Measurements from ENCODE around the gene LRP4. TPM values are rescaled to one million over a fixed set of nuclear protein-coding genes. Genes with fewer than 3 reads are reported as not detected.
A peak's percentile ranks its signal among the peaks of the same experiment; 100 is the strongest.

LRP4 gene
- total and polyA plus RNA-seq, 2 of the 13 experiments (the other 11 are each of a cell fraction or from before 2014, with no cell fraction given): 4.7 to 13.3 TPM

DNA sequence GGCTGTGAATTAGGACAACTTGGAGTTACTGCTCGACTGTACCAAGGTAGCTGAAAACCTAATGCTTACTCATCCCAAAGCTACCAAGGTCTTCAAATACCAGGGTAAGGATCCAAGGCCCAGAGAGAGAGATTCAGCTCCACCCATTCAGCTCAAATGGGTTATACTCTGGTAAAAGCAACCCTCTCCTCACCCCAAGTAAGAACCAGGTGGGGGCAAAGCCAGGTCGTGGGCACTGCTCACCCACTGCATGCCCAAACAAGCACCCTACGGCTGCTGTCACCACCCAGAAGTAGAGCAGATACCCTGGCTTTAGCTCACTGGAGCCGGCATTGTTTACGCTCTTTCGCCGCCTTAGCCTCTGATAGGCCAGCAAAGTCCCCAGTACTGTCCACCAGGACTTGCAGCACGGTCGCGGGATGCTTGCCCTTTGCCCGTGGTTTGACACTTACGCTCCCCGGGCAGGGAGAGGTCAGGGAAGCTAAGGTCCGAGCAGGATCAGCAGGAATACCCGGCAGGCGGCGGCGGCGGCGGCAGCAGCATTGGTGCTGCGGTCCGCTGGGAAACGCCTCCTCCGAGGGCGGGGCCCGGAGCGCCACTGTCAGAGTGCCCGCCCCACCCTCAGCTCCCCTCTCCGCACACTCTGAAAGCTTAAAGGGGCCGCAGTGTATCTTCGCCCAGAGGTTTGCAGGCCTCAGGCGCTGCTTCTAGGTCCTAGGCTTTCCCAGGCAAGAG, 91.9 kb downstream of the LRP4 start (continued):
- TF ChIP-seq ZBTB40 (IDR thresholded peaks at IDR 0.05) (no peak), ZBTB40 (CRISPR knock-in tag; IDR thresholded peaks at IDR 0.05) (peak; percentile 36; the same call in 1 of the 2 replicates), ZNF580 (CRISPR knock-in tag; IDR thresholded peaks at IDR 0.05; ENCODE audit: borderline replicate concordance, low read depth) (0 out of 2 replicates have a peak, but pooled peaks have one; percentile 25), TCF12 (IDR thresholded peaks at IDR 0.05) (no peak), TCF12 (CRISPR knock-in tag; IDR thresholded peaks at IDR 0.05) (peak; percentile 24; the same call in 1 of the 2 replicates), REXO4 (CRISPR knock-in tag; IDR thresholded peaks at IDR 0.05; ENCODE audit: borderline replicate concordance) (no peak), MAFF (IDR thresholded peaks at IDR 0.05; ENCODE audit: low read depth, low read length) (no peak), ARNTL (CRISPR knock-in tag; IDR thresholded peaks at IDR 0.05) (0 out of 2 replicates have a peak, but pooled peaks have one; percentile 44), ZNF343 (CRISPR knock-in tag; IDR thresholded peaks at IDR 0.05) (no peak), ASH2L (IDR thresholded peaks at IDR 0.05; ENCODE audit: insufficient read length, low read depth, low read length) (peak; percentile 89), RARG (CRISPR knock-in tag; IDR thresholded peaks at IDR 0.05; ENCODE audit: low read depth) (no peak), ZNF317 (CRISPR knock-in tag; IDR thresholded peaks at IDR 0.05) (peak; percentile 81)
- TF ChIP-seq, protein P1, sequence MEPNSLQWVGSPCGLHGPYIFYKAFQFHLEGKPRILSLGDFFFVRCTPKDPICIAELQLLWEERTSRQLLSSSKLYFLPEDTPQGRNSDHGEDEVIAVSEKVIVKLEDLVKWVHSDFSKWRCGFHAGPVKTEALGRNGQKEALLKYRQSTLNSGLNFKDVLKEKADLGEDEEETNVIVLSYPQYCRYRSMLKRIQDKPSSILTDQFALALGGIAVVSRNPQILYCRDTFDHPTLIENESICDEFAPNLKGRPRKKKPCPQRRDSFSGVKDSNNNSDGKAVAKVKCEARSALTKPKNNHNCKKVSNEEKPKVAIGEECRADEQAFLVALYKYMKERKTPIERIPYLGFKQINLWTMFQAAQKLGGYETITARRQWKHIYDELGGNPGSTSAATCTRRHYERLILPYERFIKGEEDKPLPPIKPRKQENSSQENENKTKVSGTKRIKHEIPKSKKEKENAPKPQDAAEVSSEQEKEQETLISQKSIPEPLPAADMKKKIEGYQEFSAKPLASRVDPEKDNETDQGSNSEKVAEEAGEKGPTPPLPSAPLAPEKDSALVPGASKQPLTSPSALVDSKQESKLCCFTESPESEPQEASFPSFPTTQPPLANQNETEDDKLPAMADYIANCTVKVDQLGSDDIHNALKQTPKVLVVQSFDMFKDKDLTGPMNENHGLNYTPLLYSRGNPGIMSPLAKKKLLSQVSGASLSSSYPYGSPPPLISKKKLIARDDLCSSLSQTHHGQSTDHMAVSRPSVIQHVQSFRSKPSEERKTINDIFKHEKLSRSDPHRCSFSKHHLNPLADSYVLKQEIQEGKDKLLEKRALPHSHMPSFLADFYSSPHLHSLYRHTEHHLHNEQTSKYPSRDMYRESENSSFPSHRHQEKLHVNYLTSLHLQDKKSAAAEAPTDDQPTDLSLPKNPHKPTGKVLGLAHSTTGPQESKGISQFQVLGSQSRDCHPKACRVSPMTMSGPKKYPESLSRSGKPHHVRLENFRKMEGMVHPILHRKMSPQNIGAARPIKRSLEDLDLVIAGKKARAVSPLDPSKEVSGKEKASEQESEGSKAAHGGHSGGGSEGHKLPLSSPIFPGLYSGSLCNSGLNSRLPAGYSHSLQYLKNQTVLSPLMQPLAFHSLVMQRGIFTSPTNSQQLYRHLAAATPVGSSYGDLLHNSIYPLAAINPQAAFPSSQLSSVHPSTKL (CRISPR knock-in tag; IDR thresholded peaks at IDR 0.05): peak; percentile 79
- TF ChIP-seq, protein P2, sequence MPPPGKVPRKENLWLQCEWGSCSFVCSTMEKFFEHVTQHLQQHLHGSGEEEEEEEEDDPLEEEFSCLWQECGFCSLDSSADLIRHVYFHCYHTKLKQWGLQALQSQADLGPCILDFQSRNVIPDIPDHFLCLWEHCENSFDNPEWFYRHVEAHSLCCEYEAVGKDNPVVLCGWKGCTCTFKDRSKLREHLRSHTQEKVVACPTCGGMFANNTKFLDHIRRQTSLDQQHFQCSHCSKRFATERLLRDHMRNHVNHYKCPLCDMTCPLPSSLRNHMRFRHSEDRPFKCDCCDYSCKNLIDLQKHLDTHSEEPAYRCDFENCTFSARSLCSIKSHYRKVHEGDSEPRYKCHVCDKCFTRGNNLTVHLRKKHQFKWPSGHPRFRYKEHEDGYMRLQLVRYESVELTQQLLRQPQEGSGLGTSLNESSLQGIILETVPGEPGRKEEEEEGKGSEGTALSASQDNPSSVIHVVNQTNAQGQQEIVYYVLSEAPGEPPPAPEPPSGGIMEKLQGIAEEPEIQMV (CRISPR knock-in tag; IDR thresholded peaks at IDR 0.05; ENCODE audit: low read depth): peak; percentile 98

All from HepG2 (cell line).